ENCODE data around the gene SPEM2. TPM values are rescaled to one million over a fixed set of nuclear protein-coding genes. Genes with fewer than 3 reads are reported as not detected.

SPEM2 gene
- not detected for polyA plus RNA-seq (ENCODE audit: insufficient read length in 3 of 3)

DNA sequence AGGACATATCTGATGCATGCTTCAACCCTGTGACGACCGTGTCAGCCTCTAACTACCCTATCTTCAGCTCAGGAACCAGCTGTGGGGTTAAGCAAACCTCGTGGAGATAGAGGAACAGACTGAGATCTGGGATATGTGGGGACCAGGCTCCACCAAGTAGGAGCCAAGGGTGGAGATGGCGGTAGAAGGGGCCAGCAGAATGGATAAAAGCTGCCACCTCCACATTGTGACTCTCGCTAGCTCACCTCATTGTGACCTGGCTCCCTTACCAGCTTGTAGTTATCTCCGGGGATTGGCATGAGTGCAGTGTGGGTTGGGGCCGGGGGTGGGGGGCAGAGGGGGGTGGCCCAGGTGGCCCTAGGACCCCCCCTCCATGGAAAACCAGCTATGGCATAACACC lies at the start of gene SPEM2:
Gene SPEM2 (plus strand): TSS at position 301 of the 400 bp plus-strand sequence. CDS start 73 bp downstream, at position 374.
- no peak for DNase-seq (ENCODE audit: low read depth in 3 of 3, low spot score in 2 of 3)

- no peak for DNase-seq (ENCODE audit: low read depth in 3 of 3, low spot score in 2 of 3)
Measured at GRCh38 chr17:7379134-7379533, 46.3 kb upstream of the SPEM2 start.

GRCh38 chr17:7380321-7380720 lies 45.1 kb upstream of the SPEM2 start:
- no peak for DNase-seq (ENCODE audit: low read depth in 3 of 3, low spot score in 2 of 3)

DNA sequence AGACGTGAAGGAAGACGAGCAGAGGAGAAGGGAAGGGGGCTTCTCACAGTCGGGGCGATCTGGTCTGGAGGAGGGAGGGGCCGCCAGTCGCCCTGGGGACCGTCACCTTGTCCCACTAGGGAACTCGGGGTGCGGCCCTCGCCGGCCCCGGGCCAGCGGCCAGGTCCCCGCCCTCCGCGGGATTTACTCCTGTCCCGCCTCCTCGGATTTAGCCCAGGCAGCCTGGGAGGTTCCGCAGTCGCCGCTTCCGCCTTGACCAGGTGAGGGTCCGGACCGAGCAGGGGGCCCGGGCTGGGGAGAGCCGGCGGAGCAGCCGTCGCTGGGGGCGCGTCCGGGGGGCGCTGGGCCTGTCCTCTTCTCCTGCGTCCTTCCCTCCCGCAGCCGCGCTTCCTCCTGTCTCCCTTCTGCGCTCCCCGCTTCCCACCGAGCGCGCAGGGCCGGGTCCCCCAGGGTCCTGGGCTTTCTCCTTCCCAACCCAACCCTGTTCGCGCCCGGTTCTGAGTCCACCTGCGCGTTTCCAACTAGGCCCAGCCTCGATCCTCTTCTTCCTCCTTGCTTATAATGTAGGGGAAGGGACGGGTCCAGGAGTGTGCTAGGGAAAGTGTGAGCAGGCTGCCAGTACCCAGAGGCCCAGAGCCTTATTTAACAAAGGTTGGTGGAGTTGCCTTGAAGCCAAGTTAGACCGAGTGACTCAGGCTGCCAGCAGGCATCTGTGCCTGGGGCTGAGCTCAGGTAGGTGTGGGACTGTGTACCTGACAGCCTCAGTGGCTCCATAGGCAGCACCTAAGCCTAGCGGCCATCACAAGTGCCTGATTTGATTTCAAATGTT lies 44.3 kb upstream of the SPEM2 start, which contains the start of gene TNK1:
Gene TNK1 (plus strand): TSS at position 235 of the 829 bp plus-strand sequence. CDS start 1,838 bp downstream, outside the sequence.
- no peak for DNase-seq (ENCODE audit: low read depth in 3 of 3, low spot score in 2 of 3)

- DNase-seq (ENCODE audit: low read depth in 3 of 3, low spot score in 2 of 3): no peak
Measured at GRCh38 chr17:7382901-7383300, 42.5 kb upstream of the SPEM2 start.

- DNase-seq (ENCODE audit: low read depth in 3 of 3, low spot score in 2 of 3): no peak
Measured at GRCh38 chr17:7383371-7383741, 42.1 kb upstream of the SPEM2 start.

GRCh38 chr17:7383742-7384488 lies 41.5 kb upstream of the SPEM2 start:
- DNase-seq (ENCODE audit: low read depth in 3 of 3, low spot score in 2 of 3): peak in 1 of 3 donors; percentile 38

- no peak for DNase-seq (ENCODE audit: low read depth in 3 of 3, low spot score in 2 of 3)
Measured at GRCh38 chr17:7384489-7385081, 40.8 kb upstream of the SPEM2 start.

GRCh38 chr17:7388856-7389255 lies 36.6 kb upstream of the SPEM2 start:
- DNase-seq (ENCODE audit: low read depth in 3 of 3, low spot score in 2 of 3): no peak

DNA sequence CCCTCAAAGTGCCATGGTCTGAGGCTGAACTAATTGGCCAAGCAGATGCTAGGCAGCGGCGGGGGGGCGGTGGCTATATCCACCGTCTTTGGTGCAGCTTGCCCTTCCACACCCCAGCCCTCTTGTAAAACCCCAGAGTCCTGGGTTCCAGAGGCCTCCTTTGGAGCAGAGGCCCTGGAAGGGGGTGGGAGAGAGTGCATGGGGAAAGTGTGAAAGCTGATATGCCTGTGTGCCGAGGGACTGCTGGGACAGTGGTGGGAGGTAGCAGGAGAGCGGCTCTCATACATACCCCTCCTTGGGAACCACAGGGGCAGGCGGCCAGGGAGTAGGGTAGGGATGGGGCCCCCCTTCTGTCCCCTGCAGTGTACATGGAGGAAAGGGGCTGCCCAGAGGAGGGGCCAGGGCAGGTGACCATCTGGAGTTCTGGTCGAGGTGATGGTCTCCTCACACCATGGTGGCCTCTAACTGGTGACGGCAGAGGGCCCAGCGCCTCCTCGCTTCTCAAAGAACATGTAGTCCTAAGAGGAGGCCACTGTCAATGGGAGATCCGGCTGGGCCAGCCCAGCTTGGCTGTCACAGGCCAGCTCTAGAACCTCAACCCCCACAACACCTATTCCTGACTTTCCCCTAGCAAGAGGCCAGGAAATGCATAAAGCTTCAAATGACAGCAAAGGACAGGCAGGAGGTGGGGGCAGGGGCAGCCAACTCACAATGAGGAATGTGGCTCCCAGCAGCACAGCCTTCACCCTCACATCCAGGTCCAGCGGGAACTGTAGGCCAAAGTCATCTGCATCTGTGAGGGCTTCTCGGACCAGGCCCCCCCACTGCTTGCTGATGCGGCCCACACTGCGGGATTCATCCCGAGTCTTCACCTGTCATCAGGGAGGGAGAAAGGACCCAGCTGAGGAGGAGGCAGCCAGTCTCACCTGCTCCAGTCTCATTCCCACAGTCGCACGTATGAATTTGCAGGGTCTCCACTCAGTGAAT lies 35.2 kb upstream of the SPEM2 start:
- DNase-seq (ENCODE audit: low read depth in 3 of 3, low spot score in 2 of 3): no peak

DNA sequence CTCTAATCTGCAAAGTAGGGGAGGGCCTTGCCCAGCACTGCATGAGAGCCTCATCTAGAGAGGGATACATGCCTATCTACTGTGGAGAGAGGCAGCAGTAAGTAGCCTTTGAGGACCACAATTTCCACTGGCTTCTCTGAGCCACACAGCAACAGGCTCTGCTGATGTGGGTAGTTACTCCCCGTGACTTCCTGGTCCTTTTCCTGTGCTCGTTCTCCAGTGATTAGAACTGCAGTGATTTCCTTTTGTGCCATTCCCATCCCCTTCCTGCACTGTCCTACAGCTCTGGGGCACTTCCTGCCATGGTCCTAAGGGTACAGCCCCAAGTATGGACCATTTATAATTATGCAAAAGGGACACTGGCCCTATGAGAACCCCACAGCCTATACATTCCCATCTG lies 34.1 kb upstream of the SPEM2 start:
- DNase-seq (ENCODE audit: low read depth in 3 of 3, low spot score in 2 of 3): no peak

GRCh38 chr17:7392696-7393612 lies 32.5 kb upstream of the SPEM2 start:
- no peak for DNase-seq (ENCODE audit: low read depth in 3 of 3, low spot score in 2 of 3)

- DNase-seq (ENCODE audit: low read depth in 3 of 3, low spot score in 2 of 3): no peak
Measured at GRCh38 chr17:7393613-7394451, 31.6 kb upstream of the SPEM2 start.

DNA sequence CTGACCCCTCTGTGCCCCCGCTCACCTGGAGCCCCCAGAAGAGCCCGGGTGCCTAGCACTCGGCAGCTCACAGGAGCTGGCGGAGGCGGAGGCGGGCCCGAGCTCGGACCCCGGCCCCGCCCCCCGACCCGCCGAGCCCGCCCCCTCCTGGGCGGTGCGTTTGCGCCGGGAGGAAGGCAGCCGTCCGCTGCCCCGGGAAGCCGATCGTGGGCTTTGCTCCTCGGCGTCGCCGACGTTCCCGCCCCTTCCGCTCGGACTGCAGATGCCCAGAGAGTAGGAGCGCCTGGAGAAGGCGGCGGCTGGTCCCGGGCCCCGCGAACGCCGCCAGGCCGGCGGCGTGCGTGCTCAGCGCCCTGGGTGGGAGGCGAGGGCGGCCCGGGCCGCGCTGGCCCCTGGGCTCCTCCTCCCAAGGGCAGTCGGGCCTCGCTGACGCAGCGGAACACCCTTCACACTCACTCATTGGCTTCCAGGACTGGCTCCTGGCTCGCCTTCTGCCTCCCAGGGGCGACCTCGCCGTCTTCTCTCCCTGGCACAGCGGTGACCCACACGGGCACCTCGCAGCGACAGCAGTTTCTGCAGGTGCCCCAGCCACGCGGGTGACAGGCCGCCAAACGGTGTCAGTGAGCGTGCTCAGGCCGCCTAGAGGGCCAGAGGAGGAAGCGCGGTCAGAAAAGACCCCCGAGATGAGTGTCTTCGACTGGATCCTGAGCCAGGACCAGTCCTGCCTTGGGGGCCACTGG lies 30.8 kb upstream of the SPEM2 start, which contains the start of gene PLSCR3:
Gene PLSCR3 (minus strand): TSS at position 74 of the 740 bp plus-strand sequence. CDS start 415 bp downstream, outside the sequence.
- peak in 1 of 3 donors; percentile 77 for DNase-seq (ENCODE audit: low read depth in 3 of 3, low spot score in 2 of 3)

DNA sequence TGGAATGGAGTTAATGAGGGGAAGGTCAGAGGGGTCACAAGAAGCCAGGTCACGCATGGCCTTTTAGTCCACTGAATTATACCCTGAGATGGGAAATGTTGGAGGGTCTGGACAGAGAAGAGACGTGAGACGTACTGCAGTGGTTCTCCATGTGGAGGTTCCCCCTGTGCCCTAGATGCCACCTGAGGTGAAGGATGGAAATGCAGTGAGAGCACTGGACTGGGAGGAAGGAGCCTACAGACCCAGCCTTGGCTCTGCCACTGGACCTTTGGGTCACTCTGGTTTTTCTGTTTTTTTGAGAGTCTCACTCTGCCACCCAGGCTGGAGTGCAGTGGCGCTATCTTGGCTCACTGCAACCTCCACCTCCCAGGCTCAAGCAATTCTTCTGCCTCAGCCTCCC lies 29.3 kb upstream of the SPEM2 start:
- DNase-seq (ENCODE audit: low read depth in 3 of 3, low spot score in 2 of 3): no peak

GRCh38 chr17:7398612-7399011 lies 26.8 kb upstream of the SPEM2 start:
- DNase-seq (ENCODE audit: low read depth in 3 of 3, low spot score in 2 of 3): no peak

DNA sequence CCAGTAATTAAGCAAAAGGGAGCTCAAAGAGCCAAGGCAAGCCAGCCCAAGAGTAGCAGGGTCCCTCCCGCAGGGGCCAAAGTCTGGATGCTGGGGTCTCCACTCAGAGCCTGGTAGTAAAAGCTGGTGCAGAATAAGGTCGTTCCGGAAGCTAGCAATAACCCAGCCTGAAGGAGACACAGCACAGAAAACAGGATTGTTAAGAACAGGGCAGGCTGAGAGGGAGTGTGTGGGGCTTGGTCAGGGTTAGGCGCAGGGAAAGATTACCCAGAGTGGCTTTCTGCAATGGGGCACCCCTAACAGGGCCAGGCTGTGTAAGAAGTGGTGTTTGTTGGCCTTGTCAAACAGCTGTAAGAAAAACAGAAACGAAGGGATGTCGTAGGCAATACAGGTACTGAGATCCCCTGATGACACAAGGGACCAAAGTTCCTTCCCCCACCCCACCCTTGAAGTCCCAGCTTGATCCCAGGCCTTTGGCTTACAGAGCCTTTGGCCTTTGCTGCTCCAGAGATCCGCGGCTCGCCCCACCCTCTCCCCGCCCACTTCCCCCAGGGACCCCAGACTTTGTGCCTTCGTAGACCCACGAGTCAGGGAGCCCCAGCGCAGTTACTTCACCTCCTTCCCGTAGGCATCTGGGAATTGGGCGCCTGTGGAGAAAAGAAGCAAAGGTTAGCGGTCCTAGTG lies 22.2 kb upstream of the SPEM2 start:
- DNase-seq (ENCODE audit: low read depth in 3 of 3, low spot score in 2 of 3): peak in 1 of 3 donors; percentile 32
